SU-DHL-6 (cell line): ENCODE data around the gene CERS1.

Source experiments
- H2AFZ ChIP-seq: fragments of 200-600 bp; sonication (generic); 2 replicates; pipeline ENCODE4 v1.6.1; 2014; ENCODE audit warnings: low read depth, mild to moderate bottlenecking, moderate library complexity, mixed read lengths, antibody characterized with exemption, low read length; ENCODE audit not compliant: severe bottlenecking
- H3F3A ChIP-seq: fragments of 200-600 bp; shearing (Covaris generic); 2 replicates; pipeline ENCODE4 v1.6.0; 2016; ENCODE audit warnings: antibody characterized with exemption, mild to moderate bottlenecking; ENCODE audit not compliant: insufficient read depth
- H3K27ac ChIP-seq: fragments of 200-600 bp; sonication (generic); 2 replicates; pipeline ENCODE4 v1.5.1; 2016; ENCODE audit warnings: low read depth, mild to moderate bottlenecking, low read length, moderate library complexity, mixed read lengths
- H3K27me3 ChIP-seq: fragments of 200-600 bp; sonication (generic), shearing (Covaris generic); 2 replicates; pipeline ENCODE4 v1.6.0; 2014; ENCODE audit warnings: mild to moderate bottlenecking, low read length
- H3K36me3 ChIP-seq: fragments of 200-600 bp; sonication (generic); 2 replicates; pipeline ENCODE4 v1.6.1; 2014; ENCODE audit warnings: mild to moderate bottlenecking, low read length, mixed read lengths
- H3K4me2 ChIP-seq: fragments of 300-600, 200-600 bp; shearing (Covaris generic), sonication (generic); 2 replicates; pipeline ENCODE4 v1.6.0; 2014; ENCODE audit warnings: low read length, low read depth, mild to moderate bottlenecking; ENCODE audit not compliant: poor library complexity, severe bottlenecking
- H3K4me3 ChIP-seq: fragments of 200-600 bp; sonication (generic); 2 replicates; pipeline ENCODE4 v1.5.1; 2014; ENCODE audit warnings: antibody characterized with exemption, low read length, mild to moderate bottlenecking, mixed read lengths; ENCODE audit not compliant: insufficient read depth, poor library complexity, severe bottlenecking
- H3K79me2 ChIP-seq: fragments of 200-600 bp; sonication (generic); 2 replicates; pipeline ENCODE4 v1.6.1; 2014; ENCODE audit warnings: mild to moderate bottlenecking, low read length, moderate library complexity; ENCODE audit not compliant: insufficient read depth
- H3K9ac ChIP-seq: fragments of 200-600 bp; sonication (generic); 2 replicates; pipeline ENCODE4 v1.7.0; 2014; ENCODE audit warnings: mild to moderate bottlenecking, low read length
- H3K9me2 ChIP-seq: fragments of 200-600 bp; sonication (generic); replicated peaks from 2 replicates; pipeline ENCODE4 v1.6.1; 2014; ENCODE audit warnings: low read length; ENCODE audit not compliant: insufficient read depth
- H3K9me3 ChIP-seq: fragments of 200-600 bp; sonication (generic); 2 replicates; pipeline ENCODE4 v1.6.1; 2014; ENCODE audit warnings: low read length, mixed read lengths; ENCODE audit not compliant: insufficient read depth
- H4K20me1 ChIP-seq: fragments of 200-600 bp; sonication (generic); 2 replicates; pipeline ENCODE4 v1.6.1; 2014; ENCODE audit warnings: low read depth, mild to moderate bottlenecking, antibody characterized with exemption, low read length, moderate library complexity, mixed read lengths
- EZH2phosphoT487 ChIP-seq: fragments of 200-600 bp; sonication (generic), shearing (Covaris generic); conservative IDR thresholded peaks from 2 replicates; pipeline ENCODE4 v1.6.1; 2018; ENCODE audit warnings: mild to moderate bottlenecking, antibody characterized with exemption, low read length, moderate library complexity, mixed read lengths
- TF ChIP-seq, protein P1 (sequence below): fragments of 200-600 bp; sonication (generic); IDR thresholded peaks from one replicate; pipeline ENCODE4 v1.5.1; 2017; ENCODE audit warnings: antibody characterized with exemption, mild to moderate bottlenecking, low read length, moderate library complexity; ENCODE audit not compliant: insufficient read depth, poor library complexity, severe bottlenecking

CERS1 gene

DNA sequence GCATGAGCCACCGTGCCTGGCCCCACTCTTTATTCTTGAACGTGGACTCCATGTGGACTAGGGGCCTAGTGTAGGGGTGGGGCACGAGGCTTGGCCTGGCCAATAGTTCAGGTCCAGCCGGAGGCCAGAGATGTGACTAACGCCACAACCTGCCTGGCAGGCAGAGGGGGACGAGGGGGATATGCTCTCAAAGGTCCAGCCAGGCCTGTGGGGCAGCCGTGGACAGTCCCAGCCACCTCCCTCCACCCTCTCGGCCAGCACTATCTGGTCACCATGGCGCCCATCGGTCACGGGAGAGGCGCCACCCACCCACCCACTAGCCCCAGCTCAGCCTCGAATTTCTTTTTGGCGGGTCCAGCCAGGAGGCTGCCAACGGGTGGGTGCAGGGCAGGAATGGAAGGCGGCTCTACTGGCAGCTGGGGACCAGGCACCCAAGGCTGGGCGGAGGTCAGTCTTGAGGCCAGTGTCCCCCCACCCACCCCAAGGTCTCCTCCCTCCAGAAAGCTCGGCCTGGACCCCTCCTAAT, 2.2 kb upstream of the CERS1 start:
- Histone ChIP-seq H3K9me2 (no peaks in the 10 kb centered on the region), H3K36me3 (no peaks in the 10 kb centered on the region), H4K20me1 (no peaks in the 10 kb centered on the region), H3K4me2 (no peak overlapping the region), H3K9me3 (no peaks in the 10 kb centered on the region), H3K27ac (no peak overlapping the region), H3K27me3 (no peaks in the 10 kb centered on the region), H3F3A (no peaks in the 10 kb centered on the region), H2AFZ (no peak overlapping the region), H3K9ac (no peak overlapping the region), H3K79me2 (no peaks in the 10 kb centered on the region), H3K4me3 (no peak overlapping the region)
- TF ChIP-seq, protein P1, sequence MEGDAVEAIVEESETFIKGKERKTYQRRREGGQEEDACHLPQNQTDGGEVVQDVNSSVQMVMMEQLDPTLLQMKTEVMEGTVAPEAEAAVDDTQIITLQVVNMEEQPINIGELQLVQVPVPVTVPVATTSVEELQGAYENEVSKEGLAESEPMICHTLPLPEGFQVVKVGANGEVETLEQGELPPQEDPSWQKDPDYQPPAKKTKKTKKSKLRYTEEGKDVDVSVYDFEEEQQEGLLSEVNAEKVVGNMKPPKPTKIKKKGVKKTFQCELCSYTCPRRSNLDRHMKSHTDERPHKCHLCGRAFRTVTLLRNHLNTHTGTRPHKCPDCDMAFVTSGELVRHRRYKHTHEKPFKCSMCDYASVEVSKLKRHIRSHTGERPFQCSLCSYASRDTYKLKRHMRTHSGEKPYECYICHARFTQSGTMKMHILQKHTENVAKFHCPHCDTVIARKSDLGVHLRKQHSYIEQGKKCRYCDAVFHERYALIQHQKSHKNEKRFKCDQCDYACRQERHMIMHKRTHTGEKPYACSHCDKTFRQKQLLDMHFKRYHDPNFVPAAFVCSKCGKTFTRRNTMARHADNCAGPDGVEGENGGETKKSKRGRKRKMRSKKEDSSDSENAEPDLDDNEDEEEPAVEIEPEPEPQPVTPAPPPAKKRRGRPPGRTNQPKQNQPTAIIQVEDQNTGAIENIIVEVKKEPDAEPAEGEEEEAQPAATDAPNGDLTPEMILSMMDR, result no peak
- TF ChIP-seq EZH2phosphoT487, result no peak

DNA sequence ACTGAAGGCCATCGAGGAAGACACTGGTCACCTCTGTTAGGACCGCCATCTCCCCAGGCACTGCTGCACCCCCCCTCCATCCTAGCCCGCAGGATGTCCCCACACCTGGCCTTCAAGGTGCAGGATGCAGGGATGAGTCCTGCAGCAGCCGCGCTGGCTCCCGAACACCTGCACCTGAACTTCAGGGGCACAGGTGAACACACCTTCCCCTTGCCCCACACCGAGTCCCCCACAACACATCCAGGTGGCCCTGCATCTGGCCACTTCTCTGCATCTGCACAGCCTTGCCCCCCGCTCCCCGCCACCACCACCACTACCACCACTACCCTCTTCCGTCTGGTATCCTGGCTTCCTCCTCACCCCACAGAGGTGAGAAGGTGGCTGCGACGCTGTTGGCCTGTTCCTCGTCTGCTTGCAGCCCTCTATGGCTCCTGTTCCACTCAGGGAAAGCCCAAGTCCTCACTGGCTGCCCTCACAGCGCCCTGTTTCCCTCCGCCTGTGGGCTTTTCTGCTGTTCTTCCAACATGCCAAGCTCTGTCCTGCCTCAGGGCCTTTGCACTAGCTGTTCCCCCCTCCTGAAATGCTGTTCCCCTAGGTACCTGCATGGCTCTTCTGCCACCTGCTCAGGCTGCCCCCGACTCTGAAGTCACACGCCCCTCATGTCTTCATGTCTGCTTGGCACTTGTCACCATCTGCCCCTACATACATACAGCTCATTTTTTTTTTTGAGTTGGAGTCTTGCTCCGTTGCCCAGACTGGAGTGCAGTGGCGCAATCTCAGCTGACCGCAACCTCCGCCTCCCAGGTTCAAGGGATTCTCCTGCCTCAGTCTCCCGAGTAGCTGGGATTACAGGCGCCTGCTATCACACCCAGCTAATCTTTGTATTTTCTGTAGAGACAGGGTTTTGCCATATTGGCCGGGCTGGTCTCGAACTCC, 1.4 kb upstream of the CERS1 start:
- Histone ChIP-seq H2AFZ (no peak overlapping the region), H3K9me3 (no peaks in the 10 kb centered on the region), H3K9ac (no peak overlapping the region), H3K27me3 (no peaks in the 10 kb centered on the region), H3K27ac (no peak overlapping the region), H3K79me2 (no peaks in the 10 kb centered on the region), H3F3A (no peaks in the 10 kb centered on the region), H3K36me3 (no peaks in the 10 kb centered on the region), H3K4me3 (no peak overlapping the region), H4K20me1 (no peaks in the 10 kb centered on the region), H3K4me2 (no peak overlapping the region), H3K9me2 (no peaks in the 10 kb centered on the region)
- TF ChIP-seq, protein P1, result no peak
- TF ChIP-seq EZH2phosphoT487, result no peak

DNA sequence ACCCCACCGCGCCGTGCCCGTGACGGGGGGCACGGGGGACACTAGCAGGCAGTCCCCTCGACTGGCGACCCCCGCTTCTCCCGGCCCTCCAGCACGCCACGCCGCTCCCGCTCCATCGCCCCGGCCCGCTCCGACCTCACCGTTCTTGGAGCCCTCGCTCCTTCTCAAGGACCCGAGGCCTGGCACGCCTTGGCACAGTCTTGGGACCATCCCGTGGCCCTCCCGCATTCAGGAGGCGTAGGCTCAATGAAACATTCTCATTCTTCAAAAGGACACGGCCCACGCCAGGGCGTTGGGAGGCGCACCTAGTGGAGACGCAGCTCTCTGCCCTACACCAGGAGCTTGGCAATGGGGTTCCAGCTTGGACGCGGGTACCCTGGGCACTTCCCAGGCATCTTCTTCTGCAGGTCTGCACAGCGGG, 473 bp upstream of the CERS1 start:
- Histone ChIP-seq H3K9me2 (no peaks in the 10 kb centered on the region), H3K27me3 (no peaks in the 10 kb centered on the region), H3K4me2 (no peak overlapping the region), H3K27ac (no peak overlapping the region), H2AFZ (no peak overlapping the region), H3K79me2 (no peaks in the 10 kb centered on the region), H3K36me3 (no peaks in the 10 kb centered on the region), H3K9ac (no peak overlapping the region), H3K4me3 (no peak overlapping the region), H4K20me1 (no peaks in the 10 kb centered on the region), H3F3A (no peaks in the 10 kb centered on the region), H3K9me3 (no peaks in the 10 kb centered on the region)
- TF ChIP-seq EZH2phosphoT487, result no peak
- TF ChIP-seq, protein P1, result no peak
